ENCODE measurements around the gene HLA-C.
"Not testable (repeated sequence)": the region's sequence is repeated elsewhere in the genome, so short reads cannot be mapped to it uniquely, and the experiment has no call there.

The HLA-C gene

DNA sequence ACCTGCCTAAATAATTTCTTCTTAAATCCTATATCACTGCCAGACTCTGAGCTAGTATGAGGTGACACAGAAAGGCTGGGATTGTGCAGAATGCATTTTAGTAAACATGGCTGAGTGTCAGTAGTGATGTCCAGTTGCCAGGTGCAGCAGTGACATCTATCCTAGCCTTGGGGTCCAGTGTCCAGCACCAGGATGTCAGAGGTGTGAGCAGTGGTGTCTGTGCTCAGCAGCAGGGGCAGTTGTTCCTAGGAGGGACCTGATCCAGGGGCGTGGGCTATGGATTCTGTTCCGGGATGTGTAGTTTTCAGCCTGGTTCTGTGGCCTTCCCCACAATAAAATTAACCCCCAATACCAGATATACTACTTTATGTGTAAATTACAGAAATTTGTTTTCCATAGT lies 6.0 kb downstream of the HLA-C start:
- no peak for TF ChIP-seq CTCF (conservative IDR thresholded peaks at IDR 0.05; ENCODE audit: low read length)
- no peak for DNase-seq (ENCODE audit: low read depth)
- H3K4me3 ChIP-seq (ENCODE audit: low read length) = no peak overlapping the region

DNA sequence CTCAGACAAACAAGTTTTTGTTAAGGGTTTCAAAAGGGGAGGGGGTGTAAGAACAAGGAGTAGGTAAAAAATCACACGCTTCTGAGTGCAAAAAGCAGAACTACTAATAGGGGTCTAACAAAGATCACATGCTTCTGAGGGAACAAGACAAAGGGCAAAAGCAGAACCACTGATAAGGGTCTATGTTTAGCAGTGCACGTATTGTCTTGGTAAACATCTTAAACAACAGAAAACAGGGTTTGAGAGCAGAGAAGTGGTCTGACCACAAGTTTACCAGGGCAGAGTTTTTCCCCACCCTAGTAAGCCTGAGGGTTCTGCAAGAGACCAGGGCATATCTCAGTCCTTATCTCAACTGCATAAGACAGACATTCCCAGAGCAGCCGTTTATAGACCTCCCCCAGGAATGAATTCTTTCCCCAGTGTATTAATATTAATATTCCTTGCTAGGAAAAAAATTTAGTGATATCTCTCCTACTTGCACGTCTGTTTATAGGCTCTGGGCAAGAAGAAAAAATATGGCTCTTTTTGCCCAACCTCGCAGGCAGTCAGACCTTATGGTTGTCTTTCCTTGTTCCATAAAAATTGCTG lies 8.5 kb downstream of the HLA-C start:
- H3K4me3 ChIP-seq (ENCODE audit: low read length); DNase-seq (ENCODE audit: low read depth): not testable (repeated sequence)

DNA sequence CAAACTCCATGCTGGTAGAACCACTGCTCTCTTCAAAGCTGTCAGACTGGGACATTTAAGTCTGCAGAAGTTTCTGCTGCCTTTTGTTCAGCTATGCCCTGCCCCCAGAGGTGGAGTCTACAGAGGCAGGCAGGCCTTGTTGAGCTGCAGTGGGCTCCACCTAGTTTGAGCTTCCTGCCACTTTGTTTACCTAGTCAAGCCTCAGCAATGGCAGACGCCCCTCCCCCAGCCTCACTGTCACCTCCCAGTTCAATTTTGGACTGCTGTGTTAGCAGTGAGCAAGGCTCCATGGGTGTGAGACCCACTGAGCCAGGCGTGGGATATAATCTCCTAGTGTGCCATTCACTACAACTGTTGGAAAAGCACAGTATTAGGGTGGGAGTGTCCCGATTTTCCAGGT lies 11.9 kb downstream of the HLA-C start:
- not testable (repeated sequence) for DNase-seq (ENCODE audit: low read depth); H3K4me3 ChIP-seq (ENCODE audit: low read length)

- no peak for DNase-seq (ENCODE audit: low read depth)
- no peak overlapping the region for H3K4me3 ChIP-seq (ENCODE audit: low read length)
- no peak for TF ChIP-seq CTCF (conservative IDR thresholded peaks at IDR 0.05; ENCODE audit: low read length)
These were observed 19.3 kb downstream of the HLA-C start for GRCh38 chr6:31252625-31253024.

GRCh38 chr6:31251261-31251660 lies 20.6 kb downstream of the HLA-C start:
- DNase-seq (ENCODE audit: low read depth) = no peak
- H3K4me3 ChIP-seq (ENCODE audit: low read length) = no peak overlapping the region
- TF ChIP-seq CTCF (conservative IDR thresholded peaks at IDR 0.05; ENCODE audit: low read length) = no peak

- H3K4me3 ChIP-seq (ENCODE audit: low read length) = no peak overlapping the region
- no peak for TF ChIP-seq CTCF (conservative IDR thresholded peaks at IDR 0.05; ENCODE audit: low read length)
- no peak for DNase-seq (ENCODE audit: low read depth)
These were observed 22.7 kb downstream of the HLA-C start for GRCh38 chr6:31249184-31249583.

DNA sequence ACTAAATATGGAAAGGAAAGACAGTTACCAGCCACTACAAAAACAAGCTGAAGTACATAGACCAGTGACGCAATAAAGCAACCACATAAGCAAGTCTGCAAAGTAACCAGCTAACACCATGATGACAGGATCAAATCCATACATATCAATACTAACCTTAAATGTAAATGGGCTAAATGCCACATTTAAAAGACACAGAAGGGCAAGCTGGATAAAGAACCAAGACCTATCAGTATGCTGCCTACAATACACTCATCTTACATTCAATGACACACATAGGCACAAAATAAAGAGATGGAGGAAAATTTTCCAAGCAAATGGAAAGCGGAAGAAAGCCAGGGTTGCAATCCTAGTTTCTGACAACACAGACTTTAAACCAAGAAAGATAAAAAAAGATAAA lies 24.1 kb downstream of the HLA-C start:
- no peak overlapping the region for H3K4me3 ChIP-seq (ENCODE audit: low read length)
- TF ChIP-seq CTCF (conservative IDR thresholded peaks at IDR 0.05; ENCODE audit: low read length) = no peak
- no peak for DNase-seq (ENCODE audit: low read depth)

GRCh38 chr6:31246051-31246521 lies 25.8 kb downstream of the HLA-C start:
- TF ChIP-seq CTCF (conservative IDR thresholded peaks at IDR 0.05; ENCODE audit: low read length) = no peak
- H3K4me3 ChIP-seq (ENCODE audit: low read length) = no peak overlapping the region
- peak; percentile 56 for DNase-seq (ENCODE audit: low read depth)
